NB4 (cell line): ENCODE data around the gene PRKCE.

Experiments
- DNase-seq: peaks from one replicate; pipeline ENCODE4 v3.0.0; 2010; ENCODE audit warnings: low read depth
- H3K4me3 ChIP-seq: one replicate; pipeline ENCODE4 v1.5.1; 2011; ENCODE audit warnings: mild to moderate bottlenecking, low read depth, low read length, moderate library complexity
- CTCF ChIP-seq: IDR thresholded peaks from one replicate; pipeline ENCODE4 v1.5.1; 2012; ENCODE audit warnings: low read depth, low read length
- MAX ChIP-seq: IDR thresholded peaks from 2 replicates; pipeline ENCODE4 v1.6.1; 2011; ENCODE audit warnings: low read depth, low read length
- MYC ChIP-seq: IDR thresholded peaks from 2 replicates; pipeline ENCODE4 v1.6.1; 2011; ENCODE audit warnings: low read depth, low read length
- POLR2A ChIP-seq: IDR thresholded peaks from 2 replicates; pipeline ENCODE4 v1.6.1; 2011; ENCODE audit warnings: mild to moderate bottlenecking; ENCODE audit not compliant: insufficient read length; ENCODE audit errors: extremely low read depth

PRKCE gene

DNA sequence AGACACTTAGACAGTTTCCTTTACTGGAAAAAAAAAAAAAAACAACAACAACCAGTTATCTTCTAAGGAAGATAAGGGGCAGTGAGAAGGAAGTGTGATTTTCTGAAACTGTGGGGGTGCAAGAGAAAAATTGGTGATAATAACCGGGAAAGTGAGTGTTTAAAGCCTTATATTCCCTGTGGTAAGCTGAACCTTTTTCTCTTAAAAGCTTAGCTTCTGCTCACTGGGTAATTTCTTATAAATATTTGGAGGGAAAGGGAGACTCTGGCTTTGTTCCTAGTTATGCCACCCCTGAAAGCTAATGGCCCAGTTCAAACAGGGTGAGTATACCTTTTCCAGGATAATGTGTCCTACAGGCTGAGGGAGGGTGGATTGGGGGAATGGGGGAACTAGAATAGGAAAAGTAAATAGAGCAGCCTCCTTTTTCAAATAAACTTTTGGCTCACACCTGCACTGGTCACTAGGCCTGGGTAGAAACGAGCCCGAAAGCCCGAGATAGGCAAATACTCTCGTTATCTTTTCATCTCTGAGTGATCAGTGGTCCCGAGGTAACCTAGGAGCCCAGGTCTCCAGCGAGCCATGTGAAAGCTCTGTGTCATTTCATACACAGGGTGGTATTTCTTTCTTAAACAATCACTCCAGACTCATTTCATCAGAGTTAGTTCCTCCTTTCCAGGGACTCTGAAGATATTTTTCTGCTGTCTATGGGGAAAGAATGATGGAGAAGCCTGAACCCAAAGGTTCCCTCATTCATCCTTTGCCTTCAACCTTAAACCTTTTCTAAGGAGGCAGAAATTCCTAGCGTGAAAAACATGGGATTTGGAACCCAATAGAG is 24.9 kb upstream of the PRKCE start:
- DNase-seq, result no peak
- no peak overlapping the region for H3K4me3 ChIP-seq
- TF ChIP-seq MYC (no peak), MAX (no peak), POLR2A (no peak), CTCF (no peak)

- no peak for DNase-seq
- no peak for TF ChIP-seq POLR2A
- no peak for TF ChIP-seq MYC
- TF ChIP-seq MAX, result no peak
- no peak for TF ChIP-seq CTCF
- no peak overlapping the region for H3K4me3 ChIP-seq
These were observed 23.6 kb upstream of the PRKCE start for GRCh38 chr2:45627911-45628310.

DNA sequence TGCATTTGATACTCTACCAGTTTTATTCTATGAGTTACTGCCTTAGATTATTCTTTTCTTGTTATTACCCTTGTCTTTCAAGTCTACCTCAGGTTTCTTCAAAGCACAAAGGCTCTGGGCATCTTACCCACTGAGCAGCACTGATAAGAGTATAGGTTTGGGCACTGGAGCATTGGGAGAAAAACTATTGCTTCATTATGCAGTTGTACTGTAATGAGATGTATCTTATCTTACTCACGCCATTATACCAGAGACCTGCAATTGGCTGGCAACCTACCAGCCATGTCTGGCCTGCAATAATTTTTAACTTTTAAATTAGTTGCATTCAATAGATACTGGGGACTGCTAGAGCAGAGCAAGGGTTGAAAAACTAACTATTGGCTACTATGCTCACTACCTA is 21.5 kb upstream of the PRKCE start:
- no peak overlapping the region for H3K4me3 ChIP-seq
- DNase-seq, result no peak
- TF ChIP-seq POLR2A (no peak), MYC (no peak), MAX (no peak), CTCF (no peak)

GRCh38 chr2:45631319-45631718 is 20.2 kb upstream of the PRKCE start:
- no peak overlapping the region for H3K4me3 ChIP-seq
- no peak for DNase-seq
- TF ChIP-seq CTCF (no peak), POLR2A (no peak), MAX (no peak), MYC (no peak)

DNA sequence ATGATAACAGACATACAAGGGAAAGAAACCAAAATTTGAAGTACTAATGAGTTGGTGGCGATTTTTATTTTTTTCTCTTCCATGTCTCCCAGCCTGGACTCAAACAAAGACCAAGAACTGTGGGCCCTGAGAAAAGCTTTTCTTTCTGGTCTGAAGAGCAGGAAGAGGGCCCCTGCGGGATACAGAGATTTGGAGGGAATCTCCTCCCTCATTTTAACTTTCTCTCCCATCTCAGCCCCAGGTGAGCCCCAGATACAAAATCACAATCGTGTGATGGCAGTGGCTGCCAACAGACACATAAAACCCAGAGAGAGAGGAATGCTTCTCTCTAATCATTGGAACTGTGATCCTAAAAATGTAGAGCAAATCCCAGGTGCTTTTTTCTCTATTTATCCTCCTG is 19.5 kb upstream of the PRKCE start:
- TF ChIP-seq MAX (no peak), CTCF (no peak)
- no peak overlapping the region for H3K4me3 ChIP-seq
- no peak for DNase-seq

DNA sequence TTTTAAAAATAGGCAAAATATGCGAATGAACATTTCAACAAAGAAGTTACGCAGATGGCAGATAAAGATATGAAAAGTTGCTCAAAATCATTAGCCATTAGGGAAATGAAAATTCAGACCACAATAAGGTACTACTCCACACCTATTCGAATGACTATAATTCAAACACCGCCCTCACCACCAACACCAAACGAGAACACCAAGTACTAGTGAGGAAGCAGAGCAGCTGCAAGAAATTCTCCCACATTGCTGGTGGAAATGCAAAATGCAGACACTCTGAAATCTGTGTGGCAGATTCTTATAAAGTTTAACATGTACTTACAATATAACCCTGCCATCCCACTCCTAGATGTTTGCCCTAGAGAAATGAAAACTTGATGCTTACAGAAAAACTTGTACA is 17.3 kb upstream of the PRKCE start:
- TF ChIP-seq CTCF (no peak), MAX (no peak), MYC (no peak), POLR2A (no peak)
- no peak for DNase-seq

More for the DNA sequence above, 17.3 kb upstream of the PRKCE start:
- H3K4me3 ChIP-seq, result no peak overlapping the region
